ENCODE results near the gene SLC2A14. TPM values are rescaled to one million over a fixed set of nuclear protein-coding genes. Genes with fewer than 3 reads are reported as not detected.
"Not testable (repeated sequence)": the region's sequence is repeated elsewhere in the genome, so short reads cannot be mapped to it uniquely, and the experiment has no call there.

SLC2A14 gene
- total RNA-seq, result 10 to 100 TPM; 35.9 to 70.9 TPM
- polyA plus RNA-seq (2013, experiment 1 of 2), result 0.50 TPM
- 0.54 TPM for polyA plus RNA-seq (2013, experiment 2 of 2)
- long read RNA-seq, experiment 1, result 0 reads
- long read RNA-seq, experiment 2, partial matches to known transcripts, result 0 of 3 reads
- long read RNA-seq, experiment 2, other reads (novel, unspliced or antisense), result 0 of 3 reads
- long read RNA-seq, experiment 3, partial matches to known transcripts, result 5 of 21 reads
- long read RNA-seq, experiment 3, other reads (novel, unspliced or antisense), result 15 of 21 reads
- long read RNA-seq, experiment 4, result 0 reads

- no peaks in the 10 kb centered on the region for H3K9me3 ChIP-seq (ENCODE audit: control insufficient read depth, low read length)
- Mint-ChIP-seq H3K4me1 (peaks cover 32% of the 10 kb centered on the region), H3K36me3 (ENCODE audit: low read depth) (no peaks in the 10 kb centered on the region), H3K4me3 (peak within 1 kb of the TSS; percentile 35), H3K27me3 (ENCODE audit: insufficient read depth) (peaks cover 7% of the 10 kb centered on the region), H3K27ac (peak within 1 kb of the TSS; percentile 36), H3K9me3 (no peaks in the 10 kb centered on the region)
- peaks cover 5% of the 10 kb centered on the region for H3K4me1 ChIP-seq (ENCODE audit: control insufficient read depth, insufficient read depth, low read length)
- no peaks in the 10 kb centered on the region for H3K27me3 ChIP-seq (ENCODE audit: control insufficient read depth, insufficient read depth, low read length, poor library complexity, severe bottlenecking)
- H3K4me3 ChIP-seq (ENCODE audit: low read length), result no peak within 1 kb of the TSS
- TF ChIP-seq CTCF (conservative IDR thresholded peaks at IDR 0.05), result no peak
- no peak within 1 kb of the TSS for H3K9ac ChIP-seq (ENCODE audit: extremely low read depth, low read length, poor library complexity, severe bottlenecking)
- 96% methylated on average over 38 to 65 of the region's 65 CpGs for WGBS, 2 experiments (ENCODE audit: insufficient coverage in 1 of 2, insufficient read length in 1 of 2)
- peak; percentile 53 for DNase-seq
- no peaks in the 10 kb centered on the region for H3K36me3 ChIP-seq (ENCODE audit: control insufficient read depth, insufficient read depth, low read length)
- no peak within 1 kb of the TSS for H3K27ac ChIP-seq (ENCODE audit: low read depth, low read length)
Observed at GRCh38 chr12:7872566-7873319, at the start of gene SLC2A14. Gene SLC2A14, minus strand, starts transcription at chr12:7872915. Its CDS starts 3,035 bp downstream, at chr12:7869880.

GRCh38 chr12:7921181-7921580, 48.5 kb upstream of the SLC2A14 start:
- not testable (repeated sequence) for H3K9me3 Mint-ChIP-seq; DNase-seq; H3K27ac ChIP-seq (ENCODE audit: low read depth, low read length); H3K27me3 Mint-ChIP-seq (ENCODE audit: insufficient read depth); H3K4me1 ChIP-seq (ENCODE audit: control insufficient read depth, insufficient read depth, low read length); H3K27me3 ChIP-seq (ENCODE audit: control insufficient read depth, insufficient read depth, low read length, poor library complexity, severe bottlenecking); H3K9me3 ChIP-seq (ENCODE audit: control insufficient read depth, low read length)
- peak overlapping the region; percentile 15 for H3K9ac ChIP-seq (ENCODE audit: extremely low read depth, low read length, poor library complexity, severe bottlenecking)
- H3K27ac Mint-ChIP-seq, result peak overlapping the region; percentile 52
- peaks cover 75% of the 10 kb centered on the region for H3K36me3 Mint-ChIP-seq (ENCODE audit: low read depth)
- peaks cover 43% of the 10 kb centered on the region for H3K4me1 Mint-ChIP-seq
- peak overlapping the region; percentile 14 for H3K4me3 Mint-ChIP-seq
- H3K4me3 ChIP-seq (ENCODE audit: low read length), result peak overlapping the region; percentile 65
- WGBS, 2 experiments (ENCODE audit: insufficient coverage in 1 of 2, insufficient read length in 1 of 2), result 88% methylated on average over 6 of the region's 12 CpGs; no CpG with 5 or more reads in 1 of the 2 experiments
- H3K36me3 ChIP-seq (ENCODE audit: control insufficient read depth, insufficient read depth, low read length), result peaks cover 69% of the 10 kb centered on the region

- not testable (repeated sequence) for H3K27me3 ChIP-seq (ENCODE audit: control insufficient read depth, insufficient read depth, low read length, poor library complexity, severe bottlenecking); H3K9me3 Mint-ChIP-seq; H3K9ac ChIP-seq (ENCODE audit: extremely low read depth, low read length, poor library complexity, severe bottlenecking); H3K4me1 ChIP-seq (ENCODE audit: control insufficient read depth, insufficient read depth, low read length); H3K4me3 ChIP-seq (ENCODE audit: low read length); H3K27ac ChIP-seq (ENCODE audit: low read depth, low read length); H3K27me3 Mint-ChIP-seq (ENCODE audit: insufficient read depth); H3K4me3 Mint-ChIP-seq; H3K9me3 ChIP-seq (ENCODE audit: control insufficient read depth, low read length)
- H3K36me3 Mint-ChIP-seq (ENCODE audit: low read depth), result peaks cover 56% of the 10 kb centered on the region
- peak; percentile 62 for DNase-seq
- H3K36me3 ChIP-seq (ENCODE audit: control insufficient read depth, insufficient read depth, low read length), result peaks cover 48% of the 10 kb centered on the region
- 79 to 86% methylated on average over 7 of the region's 7 CpGs for WGBS, 2 experiments (ENCODE audit: insufficient coverage in 1 of 2, insufficient read length in 1 of 2)
- peaks cover 34% of the 10 kb centered on the region for H3K4me1 Mint-ChIP-seq
- H3K27ac Mint-ChIP-seq, result peak overlapping the region; percentile 24
Observed at GRCh38 chr12:7918268-7918590, 45.5 kb upstream of the SLC2A14 start.
